GM23338 (cell line): ENCODE measurements around the gene PRKAR1A. TPM values are rescaled to one million over a fixed set of nuclear protein-coding genes. Genes with fewer than 3 reads are reported as not detected.

Experiments
- ATAC-seq: fragments of 200-7000 bp; cut with Tn5 transposase; 3 replicates; pipeline ENCODE4 v1.9.1; 2020
- DNase-seq: peaks from one replicate; pipeline ENCODE4 v3.0.0-alpha.2; 2015; ENCODE audit warnings: low spot score
- H2AFZ ChIP-seq: fragments of 200-600 bp; sonication (generic); 2 replicates; pipeline ENCODE4 v1.8.0; 2016; ENCODE audit warnings: antibody characterized with exemption, mild to moderate bottlenecking, moderate library complexity
- H3F3A ChIP-seq: fragments of 200-600 bp; sonication (generic); replicated peaks from 2 replicates; pipeline ENCODE4 v1.8.0; 2017; ENCODE audit warnings: antibody characterized with exemption, mixed run types, low read depth
- H3K27ac ChIP-seq: fragments of 200-600 bp; sonication (generic); 2 replicates; pipeline ENCODE4 v1.6.1; 2016; ENCODE audit warnings: low read depth
- H3K27me3 ChIP-seq: fragments of 200-600 bp; sonication (generic); 2 replicates; pipeline ENCODE4 v1.8.0; 2016; ENCODE audit warnings: mild to moderate bottlenecking, mixed run types, moderate library complexity; ENCODE audit not compliant: insufficient read depth
- H3K36me3 ChIP-seq: fragments of 200-600 bp; sonication (generic); 2 replicates; pipeline ENCODE4 v1.8.0; 2016; ENCODE audit warnings: mild to moderate bottlenecking; ENCODE audit not compliant: insufficient read depth
- H3K4me1 ChIP-seq: fragments of 200-600 bp; sonication (generic); 2 replicates; pipeline ENCODE4 v1.8.0; 2016; ENCODE audit warnings: mild to moderate bottlenecking, moderate library complexity; ENCODE audit not compliant: insufficient read depth
- H3K4me2 ChIP-seq: fragments of 200-600 bp; sonication (generic); 2 replicates; pipeline ENCODE4 v1.7.1; 2017; ENCODE audit warnings: mixed run types
- H3K4me3 ChIP-seq: fragments of 200-600 bp; sonication (generic); 2 replicates; pipeline ENCODE4 v1.6.1; 2016; ENCODE audit warnings: mixed run types
- H3K79me2 ChIP-seq: fragments of 200-600 bp; sonication (generic); replicated peaks from 2 replicates; pipeline ENCODE4 v1.8.0; 2017; ENCODE audit warnings: mild to moderate bottlenecking; ENCODE audit not compliant: insufficient read depth
- H3K9me2 ChIP-seq: fragments of 200-600 bp; sonication (generic); 2 replicates; pipeline ENCODE4 v1.8.0; 2017; ENCODE audit not compliant: insufficient read depth
- H4K20me1 ChIP-seq: fragments of 200-600 bp; sonication (generic); replicated peaks from 2 replicates; pipeline ENCODE4 v1.8.0; 2017; ENCODE audit warnings: mild to moderate bottlenecking; ENCODE audit not compliant: insufficient read depth
- H3K27ac Mint-ChIP-seq: 2 replicates; pipeline ENCODE4 v1.8.0; 2020; ENCODE audit warnings: inconsistent platforms, mild to moderate bottlenecking, moderate library complexity, mixed read lengths
- H3K27me3 Mint-ChIP-seq: 3 replicates; pipeline ENCODE4 v1.8.0; 2022; ENCODE audit warnings: low read depth, mild to moderate bottlenecking, moderate library complexity, mixed read lengths, inconsistent platforms; ENCODE audit not compliant: insufficient read depth, poor library complexity
- H3K36me3 Mint-ChIP-seq: 3 replicates; pipeline ENCODE4 v1.8.0; 2021; ENCODE audit warnings: low read depth, mild to moderate bottlenecking, inconsistent platforms, moderate library complexity, mixed read lengths
- H3K4me1 Mint-ChIP-seq: 3 replicates; pipeline ENCODE4 v1.8.0; 2020; ENCODE audit warnings: mild to moderate bottlenecking, inconsistent platforms, mixed read lengths
- H3K4me3 Mint-ChIP-seq: 3 replicates; pipeline ENCODE4 v1.8.0; 2021; ENCODE audit warnings: moderate library complexity, mild to moderate bottlenecking, inconsistent platforms, mixed read lengths
- H3K9me3 Mint-ChIP-seq: 3 replicates; pipeline ENCODE4 v1.8.0; 2020; ENCODE audit warnings: moderate library complexity, mild to moderate bottlenecking, inconsistent platforms, mixed read lengths
- CREB1 ChIP-seq: fragments of 250-450 bp; sonication (Bioruptor Pico); IDR thresholded peaks from 2 replicates; pipeline ENCODE4 v1.5.0; 2020; ENCODE audit warnings: low read depth, mild to moderate bottlenecking, moderate library complexity
- CTCF ChIP-seq, 2 experiments: fragments of 200-600 bp in 1 of 2; sonication (generic) in 1 of 2; conservative IDR thresholded peaks; 2 replicates each; pipeline versions ENCODE4 v1.5.1 to v1.6.1; 2016 to 2017; ENCODE audit warnings: antibody characterized with exemption in 2 of 2, low read depth in 2 of 2, mild to moderate bottlenecking in 2 of 2, moderate library complexity in 1 of 2
- ETS1 ChIP-seq: IDR thresholded peaks from 2 replicates; pipeline ENCODE4 v1.6.1; 2016; ENCODE audit warnings: antibody characterized with exemption
- EZH2 ChIP-seq: fragments of 200-600 bp; sonication (generic); IDR thresholded peaks from one replicate; pipeline ENCODE4 v1.8.0; 2017; ENCODE audit warnings: antibody characterized with exemption, mild to moderate bottlenecking, low read depth; ENCODE audit not compliant: unreplicated experiment
- EZH2phosphoT487 ChIP-seq: fragments of 200-600 bp; sonication (generic); IDR thresholded peaks from one replicate; pipeline ENCODE4 v1.8.1; 2018; ENCODE audit warnings: antibody characterized with exemption; ENCODE audit not compliant: unreplicated experiment
- JUNB ChIP-seq: IDR thresholded peaks from one replicate; pipeline ENCODE4 v1.6.1; 2016; ENCODE audit warnings: antibody characterized with exemption; ENCODE audit not compliant: unreplicated experiment
- NANOG ChIP-seq: IDR thresholded peaks from 2 replicates; pipeline ENCODE4 v1.6.1; 2016; ENCODE audit warnings: antibody characterized with exemption, borderline replicate concordance
- POLR2AphosphoS5 ChIP-seq: IDR thresholded peaks from 2 replicates; pipeline ENCODE4 v1.6.1; 2016; ENCODE audit warnings: antibody characterized with exemption, low read depth
- REST ChIP-seq: IDR thresholded peaks from one replicate; pipeline ENCODE4 v1.6.1; 2018; ENCODE audit warnings: antibody characterized with exemption; ENCODE audit not compliant: unreplicated experiment
- STAT1 ChIP-seq: IDR thresholded peaks from one replicate; pipeline ENCODE4 v1.6.1; 2016; ENCODE audit warnings: antibody characterized with exemption; ENCODE audit not compliant: unreplicated experiment
- ZNF114 ChIP-seq: fragments of 250-450 bp; sonication (Bioruptor Pico); IDR thresholded peaks from 2 replicates; pipeline ENCODE4 v1.5.0; 2020; ENCODE audit warnings: mild to moderate bottlenecking, moderate library complexity
- ZNF331 ChIP-seq: fragments of 250-450 bp; sonication (Bioruptor Pico); IDR thresholded peaks from 2 replicates; pipeline ENCODE4 v1.5.0; 2020; ENCODE audit warnings: low read depth, mild to moderate bottlenecking, moderate library complexity
- ZNF462 ChIP-seq: fragments of 250-450 bp; sonication (Bioruptor Pico); IDR thresholded peaks from 2 replicates; pipeline ENCODE4 v1.5.0; 2020; ENCODE audit warnings: mild to moderate bottlenecking, moderate library complexity
- polyA plus RNA-seq: library from polyadenylated mRNA; unstranded; fragments of >200 nt; fragmentation: Nextera tagmentation; extraction: Ambion mirVana; gene quantifications from 2 replicates; pipeline ENCODE4 v1.2.1, GENCODE V29; 2016
- total RNA-seq: library from RNA; depleted of rRNA; stranded (reverse); fragments of >200 nt; shearing (Covaris generic); gene quantifications from 2 replicates; pipeline ENCODE4 v1.2.3, GENCODE V29; 2014

PRKAR1A gene
- total and polyA plus RNA-seq, 2 experiments from 2014 or later: 90.1 to 100 TPM

GRCh38 chr17:68468788-68469187 lies 43.4 kb upstream of the PRKAR1A start:
- Histone ChIP-seq H3K4me3 (no peak overlapping the region), H3K4me2 (no peak overlapping the region), H4K20me1 (no peaks in the 10 kb centered on the region), H3K4me1 (no peaks in the 10 kb centered on the region), H3K27ac (no peak overlapping the region), H3K36me3 (no peaks in the 10 kb centered on the region), H3F3A (no peaks in the 10 kb centered on the region), H3K79me2 (no peaks in the 10 kb centered on the region), H3K9me2 (no peaks in the 10 kb centered on the region), H2AFZ (no peak overlapping the region), H3K27me3 (no peaks in the 10 kb centered on the region)
- TF ChIP-seq STAT1: no peak
- no peak for TF ChIP-seq REST
- TF ChIP-seq ZNF331 (CRISPR knock-in tag): no peak
- no peak for TF ChIP-seq NANOG
- no peak for TF ChIP-seq CREB1 (CRISPR knock-in tag)
- no peak for TF ChIP-seq CTCF (conservative IDR thresholded peaks at IDR 0.05; ENCODE audit: low read depth in 2 of 2)
- TF ChIP-seq ETS1: no peak
- TF ChIP-seq ZNF462 (CRISPR knock-in tag): no peak
- no peak for TF ChIP-seq ZNF114
- TF ChIP-seq POLR2AphosphoS5: no peak
- TF ChIP-seq EZH2: no peak
- no peak for TF ChIP-seq JUNB
- TF ChIP-seq EZH2phosphoT487: no peak
- H3K4me1 Mint-ChIP-seq: peaks cover 6% of the 10 kb centered on the region; the same call in 1 of the 3 replicates
- no peak; the same call in 2 of the 3 replicates for ATAC-seq
- no peak for DNase-seq
- no peaks in the 10 kb centered on the region; the same call in 2 of the 3 replicates for H3K9me3 Mint-ChIP-seq
- H3K36me3 Mint-ChIP-seq: no peaks in the 10 kb centered on the region
- H3K27me3 Mint-ChIP-seq: no peaks in the 10 kb centered on the region
- no peak overlapping the region for H3K27ac Mint-ChIP-seq
- H3K4me3 Mint-ChIP-seq: no peak overlapping the region
